ENCODE measurements around the gene RBM11. TPM values are rescaled to one million over a fixed set of nuclear protein-coding genes. Genes with fewer than 3 reads are reported as not detected.

The RBM11 gene, protein sequence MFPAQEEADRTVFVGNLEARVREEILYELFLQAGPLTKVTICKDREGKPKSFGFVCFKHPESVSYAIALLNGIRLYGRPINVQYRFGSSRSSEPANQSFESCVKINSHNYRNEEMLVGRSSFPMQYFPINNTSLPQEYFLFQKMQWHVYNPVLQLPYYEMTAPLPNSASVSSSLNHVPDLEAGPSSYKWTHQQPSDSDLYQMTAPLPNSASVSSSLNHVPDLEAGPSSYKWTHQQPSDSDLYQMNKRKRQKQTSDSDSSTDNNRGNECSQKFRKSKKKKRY
- under 0.01 and 1.3 TPM in 2 replicates for total RNA-seq

DNA sequence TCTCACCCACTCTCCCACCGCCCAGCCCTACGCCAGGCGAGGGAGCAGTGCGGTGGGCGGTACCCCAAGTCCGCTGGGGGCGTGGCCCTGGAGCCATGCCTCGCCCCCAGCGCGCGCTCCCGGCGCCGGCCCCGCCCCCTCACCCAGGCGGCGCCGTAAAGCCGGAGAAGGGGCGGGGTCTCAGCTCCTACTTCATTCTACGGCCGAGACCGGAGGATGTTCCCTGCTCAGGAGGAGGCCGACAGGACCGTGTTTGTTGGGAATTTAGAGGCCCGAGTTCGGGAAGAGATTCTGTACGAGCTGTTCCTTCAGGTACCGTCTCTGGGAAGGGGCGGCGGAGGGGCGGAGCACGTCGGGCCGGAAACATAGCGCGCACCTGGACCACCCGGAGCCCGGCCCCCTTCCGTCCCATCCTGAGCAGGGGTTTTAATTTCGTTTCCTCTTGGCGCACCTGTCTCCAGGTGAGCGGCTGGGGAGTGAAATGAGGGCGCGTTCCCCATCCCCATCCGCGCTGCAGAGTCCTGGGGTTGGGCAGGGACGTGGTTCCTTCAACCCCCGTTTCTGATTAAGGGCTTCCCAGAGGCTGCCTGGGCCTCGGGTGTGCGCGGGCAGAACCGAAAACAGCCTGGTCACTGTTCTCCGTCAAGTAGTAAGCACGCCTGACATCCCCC lies at the start of gene RBM11:
TSS of gene RBM11 (plus strand) at position 187 of the 671 bp plus-strand sequence. CDS start at position 217, 30 bp downstream.

GRCh38 chr21:14210738-14211137 lies 5.2 kb upstream of the RBM11 start, which contains the start of gene LIPI:
Gene LIPI, minus strand, starts transcription at chr21:14210955. Its CDS starts 110 bp downstream, at chr21:14210845.

Other genes with a start within 250 kb of the RBM11 start
- gene LIPI, start 5.2 kb upstream of the RBM11 start, total RNA-seq: not detected in 2 replicates
- 61.2 and 69.1 TPM in 2 replicates for gene HSPA13, start 167.0 kb downstream of the RBM11 start, total RNA-seq